PFSK-1 (cell line): ENCODE measurements around the gene ARAP1.

Experiments used
- FOXP2 ChIP-seq: optimal IDR thresholded peaks from 2 replicates; pipeline ENCODE3; 2011; ENCODE audit warnings: borderline replicate concordance, control low read depth, inconsistent platforms; ENCODE audit not compliant: insufficient read depth; ENCODE audit errors: extremely low read length, extremely low read depth
- POLR2AphosphoS5 ChIP-seq: IDR thresholded peaks from 2 replicates; pipeline ENCODE4 v1.6.1; 2012; ENCODE audit warnings: low read depth, mild to moderate bottlenecking, control low read depth, low read length, moderate library complexity
- REST ChIP-seq, 2 experiments: IDR thresholded peaks; 2 replicates each; pipeline versions ENCODE4 v1.6.1 to v1.8.0; 2011 to 2012; ENCODE audit warnings: low read depth in 2 of 2, low read length in 2 of 2, control low read depth in 1 of 2, inconsistent platforms in 1 of 2, mild to moderate bottlenecking in 1 of 2, moderate library complexity in 1 of 2; ENCODE audit not compliant: insufficient read depth in 1 of 2
- SIN3A ChIP-seq: IDR thresholded peaks from 2 replicates; pipeline ENCODE4 v1.6.1; 2012; ENCODE audit warnings: mild to moderate bottlenecking, low read length, moderate library complexity, borderline replicate concordance; ENCODE audit not compliant: insufficient read depth
- TAF1 ChIP-seq: IDR thresholded peaks from 2 replicates; pipeline ENCODE4 v1.6.1; 2012; ENCODE audit warnings: low read length, control low read depth, borderline replicate concordance; ENCODE audit not compliant: insufficient read depth

Gene ARAP1

GRCh38 chr11:72655896-72656464, 96.2 kb downstream of the ARAP1 start:
- TF ChIP-seq POLR2AphosphoS5 (no peak), SIN3A (no peak), FOXP2 (no peak), REST (IDR thresholded peaks at IDR 0.05; ENCODE audit: insufficient read depth in 1 of 2, low read depth in 2 of 2, low read length in 2 of 2) (no peak), TAF1 (no peak)

- TF ChIP-seq POLR2AphosphoS5 (no peak), SIN3A (no peak), TAF1 (no peak), REST (IDR thresholded peaks at IDR 0.05; ENCODE audit: insufficient read depth in 1 of 2, low read depth in 2 of 2, low read length in 2 of 2) (no peak), FOXP2 (no peak)
Measured at GRCh38 chr11:72655014-72655413, 97.2 kb downstream of the ARAP1 start.

- no peak for TF ChIP-seq REST (IDR thresholded peaks at IDR 0.05; ENCODE audit: insufficient read depth in 1 of 2, low read depth in 2 of 2, low read length in 2 of 2)
Measured at GRCh38 chr11:72653649-72654048, 98.6 kb downstream of the ARAP1 start.

GRCh38 chr11:72652873-72653630, 99.2 kb downstream of the ARAP1 start:
- TF ChIP-seq POLR2AphosphoS5: no peak
- no peak for TF ChIP-seq SIN3A
- no peak for TF ChIP-seq REST (IDR thresholded peaks at IDR 0.05; ENCODE audit: insufficient read depth in 1 of 2, low read depth in 2 of 2, low read length in 2 of 2)
- TF ChIP-seq TAF1: no peak
- TF ChIP-seq FOXP2: no peak
